Measurements from ENCODE around the gene GPC6. TPM values are rescaled to one million over a fixed set of nuclear protein-coding genes. Genes with fewer than 3 reads are reported as not detected.

GPC6 gene
- total RNA-seq, 6 donors from 2014 or later, result 1.3 to 7.3 (median 3.4) TPM

- DNase-seq (no peak), ATAC-seq (ENCODE audit: low FRiP score in 2 of 2) (no peak)
- Histone ChIP-seq H3K9me3 (no peaks in the 10 kb centered on the region), H3K4me3 (no peak overlapping the region), H3K36me3 (no peaks in the 10 kb centered on the region), H3K27me3 (no peaks in the 10 kb centered on the region), H3K27ac (no peak overlapping the region), H3K4me1 (no peaks in the 10 kb centered on the region)
- WGBS, 2 donors, result 74 to 80% methylated on average over 5 of the region's 5 CpGs
- TF ChIP-seq POLR2A (IDR thresholded peaks at IDR 0.05), result no peak
- no peak for TF ChIP-seq CTCF (IDR thresholded peaks at IDR 0.05)
- no peak for TF ChIP-seq POLR2AphosphoS5 (IDR thresholded peaks at IDR 0.05)
- TF ChIP-seq EP300 (IDR thresholded peaks at IDR 0.05), result no peak
Observed at GRCh38 chr13:94268661-94269060, 1042.1 kb downstream of the GPC6 start.

GRCh38 chr13:94269557-94269956 lies 1043.0 kb downstream of the GPC6 start:
- H3K27me3 ChIP-seq, result no peaks in the 10 kb centered on the region
- no peak overlapping the region for H3K4me3 ChIP-seq
- no peaks in the 10 kb centered on the region for H3K9me3 ChIP-seq
- ATAC-seq (ENCODE audit: low FRiP score in 2 of 2) (no peak), DNase-seq (no peak)
- no peaks in the 10 kb centered on the region for H3K4me1 ChIP-seq
- TF ChIP-seq POLR2AphosphoS5 (IDR thresholded peaks at IDR 0.05), result no peak
- TF ChIP-seq EP300 (IDR thresholded peaks at IDR 0.05), result no peak
- no peak for TF ChIP-seq POLR2A (IDR thresholded peaks at IDR 0.05)
- TF ChIP-seq CTCF (IDR thresholded peaks at IDR 0.05), result no peak
- H3K36me3 ChIP-seq, result no peaks in the 10 kb centered on the region
- 69 to 78% methylated on average over 6 of the region's 6 CpGs for WGBS, 2 donors
- H3K27ac ChIP-seq, result no peak overlapping the region

GRCh38 chr13:94270556-94270955 lies 1043.9 kb downstream of the GPC6 start:
- TF ChIP-seq EP300 (IDR thresholded peaks at IDR 0.05) (no peak), POLR2AphosphoS5 (IDR thresholded peaks at IDR 0.05) (no peak), POLR2A (IDR thresholded peaks at IDR 0.05) (no peak), CTCF (IDR thresholded peaks at IDR 0.05) (no peak)
- Histone ChIP-seq H3K27ac (no peak overlapping the region), H3K9me3 (no peaks in the 10 kb centered on the region), H3K27me3 (no peaks in the 10 kb centered on the region), H3K36me3 (no peaks in the 10 kb centered on the region), H3K4me3 (no peak overlapping the region), H3K4me1 (no peaks in the 10 kb centered on the region)
- WGBS, 2 donors, result 93 to 95% methylated on average over 2 of the region's 2 CpGs
- ATAC-seq (ENCODE audit: low FRiP score in 2 of 2) (no peak), DNase-seq (no peak)

- Histone ChIP-seq H3K27ac (no peak overlapping the region), H3K9me3 (no peaks in the 10 kb centered on the region), H3K27me3 (no peaks in the 10 kb centered on the region), H3K4me3 (no peak overlapping the region), H3K4me1 (no peaks in the 10 kb centered on the region), H3K36me3 (no peaks in the 10 kb centered on the region)
- WGBS, 2 donors, result 65 to 77% methylated on average over 2 of the region's 2 CpGs
- TF ChIP-seq CTCF (IDR thresholded peaks at IDR 0.05), result no peak
- TF ChIP-seq POLR2AphosphoS5 (IDR thresholded peaks at IDR 0.05), result no peak
- DNase-seq (no peak), ATAC-seq (ENCODE audit: low FRiP score in 2 of 2) (no peak)
Observed at GRCh38 chr13:94272038-94272437, 1045.4 kb downstream of the GPC6 start.

GRCh38 chr13:94280349-94280748 lies 1053.7 kb downstream of the GPC6 start:
- Histone ChIP-seq H3K36me3 (no peaks in the 10 kb centered on the region), H3K4me1 (no peaks in the 10 kb centered on the region), H3K9me3 (no peaks in the 10 kb centered on the region), H3K27ac (no peak overlapping the region), H3K4me3 (no peak overlapping the region), H3K27me3 (no peaks in the 10 kb centered on the region)
- whole genome bisulfite sequencing, 2 donors, result 64 to 87% methylated on average over 3 of the region's 3 CpGs
- DNase-seq, result no peak
- no peak for ATAC-seq (ENCODE audit: low FRiP score in 2 of 2)
- TF ChIP-seq POLR2A (IDR thresholded peaks at IDR 0.05), result no peak
